SU-DHL-6 (cell line): ENCODE measurements around the gene ICE1.

ENCODE experiments used
- EZH2phosphoT487 ChIP-seq: fragments of 200-600 bp; sonication (generic), shearing (Covaris generic); conservative IDR thresholded peaks from 2 replicates; pipeline ENCODE4 v1.6.1; 2018; ENCODE audit warnings: mild to moderate bottlenecking, antibody characterized with exemption, low read length, moderate library complexity, mixed read lengths
- TF ChIP-seq, protein P1 (sequence below): fragments of 200-600 bp; sonication (generic); IDR thresholded peaks from one replicate; pipeline ENCODE4 v1.5.1; 2017; ENCODE audit warnings: antibody characterized with exemption, mild to moderate bottlenecking, low read length, moderate library complexity; ENCODE audit not compliant: insufficient read depth, poor library complexity, severe bottlenecking

DNA sequence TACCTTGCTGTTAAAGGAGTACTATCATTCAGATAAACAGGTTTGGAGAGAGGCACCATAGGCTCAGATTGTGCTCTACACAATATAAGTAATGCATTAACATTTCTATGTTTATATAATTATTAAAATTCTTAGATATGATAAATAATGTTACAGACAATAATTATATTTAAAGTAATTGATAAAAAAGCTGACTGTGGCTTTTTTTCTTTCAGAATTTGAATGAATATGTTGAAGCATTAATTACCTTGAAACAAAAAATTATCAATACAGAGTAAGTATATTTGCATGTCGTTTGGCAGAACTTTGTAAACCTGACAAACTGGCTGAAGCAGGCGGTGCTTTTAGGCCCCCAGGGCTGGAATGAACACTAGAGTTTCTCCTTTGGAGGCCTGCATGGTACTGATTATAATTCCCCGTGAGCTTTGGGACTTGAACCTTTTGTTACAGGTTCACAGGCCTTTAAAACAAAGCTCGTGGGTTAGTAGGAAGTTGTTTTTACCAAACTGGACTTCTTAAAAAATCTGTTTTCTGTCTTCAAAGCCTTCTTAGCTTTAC, 13.8 kb downstream of the ICE1 start:
- TF ChIP-seq, protein P1, sequence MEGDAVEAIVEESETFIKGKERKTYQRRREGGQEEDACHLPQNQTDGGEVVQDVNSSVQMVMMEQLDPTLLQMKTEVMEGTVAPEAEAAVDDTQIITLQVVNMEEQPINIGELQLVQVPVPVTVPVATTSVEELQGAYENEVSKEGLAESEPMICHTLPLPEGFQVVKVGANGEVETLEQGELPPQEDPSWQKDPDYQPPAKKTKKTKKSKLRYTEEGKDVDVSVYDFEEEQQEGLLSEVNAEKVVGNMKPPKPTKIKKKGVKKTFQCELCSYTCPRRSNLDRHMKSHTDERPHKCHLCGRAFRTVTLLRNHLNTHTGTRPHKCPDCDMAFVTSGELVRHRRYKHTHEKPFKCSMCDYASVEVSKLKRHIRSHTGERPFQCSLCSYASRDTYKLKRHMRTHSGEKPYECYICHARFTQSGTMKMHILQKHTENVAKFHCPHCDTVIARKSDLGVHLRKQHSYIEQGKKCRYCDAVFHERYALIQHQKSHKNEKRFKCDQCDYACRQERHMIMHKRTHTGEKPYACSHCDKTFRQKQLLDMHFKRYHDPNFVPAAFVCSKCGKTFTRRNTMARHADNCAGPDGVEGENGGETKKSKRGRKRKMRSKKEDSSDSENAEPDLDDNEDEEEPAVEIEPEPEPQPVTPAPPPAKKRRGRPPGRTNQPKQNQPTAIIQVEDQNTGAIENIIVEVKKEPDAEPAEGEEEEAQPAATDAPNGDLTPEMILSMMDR = no peak
- no peak for TF ChIP-seq EZH2phosphoT487
